NCI-H1436 (cell line): ENCODE results near the gene TNIP1.
A peak's percentile ranks its signal among the peaks of the same experiment; 100 is the strongest.

Source experiments
- DNase-seq: peaks from one replicate; lab custom pipeline; 2025; lab: John Stamatoyannopoulos, UW

The TNIP1 gene

DNA sequence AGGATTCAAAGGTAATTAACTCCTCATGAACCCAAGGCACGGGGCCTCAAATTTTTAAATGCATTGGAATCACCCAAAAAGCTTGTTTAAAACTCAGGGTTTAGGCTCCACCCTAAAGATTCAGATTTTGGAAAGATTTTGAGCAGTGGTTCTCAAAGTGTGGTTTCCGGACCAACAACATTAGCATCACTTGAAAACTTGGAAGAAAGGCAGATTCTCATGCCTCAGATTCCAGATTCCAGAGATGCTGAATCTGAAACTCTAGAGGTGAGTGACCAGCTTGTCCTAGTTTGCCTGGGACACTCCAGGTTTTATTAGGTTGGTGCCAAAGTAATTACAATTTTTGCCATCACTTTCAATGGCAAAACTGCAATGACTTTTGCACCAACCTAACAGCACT lies 24.7 kb upstream of the TNIP1 start:
- no peak for DNase-seq

DNA sequence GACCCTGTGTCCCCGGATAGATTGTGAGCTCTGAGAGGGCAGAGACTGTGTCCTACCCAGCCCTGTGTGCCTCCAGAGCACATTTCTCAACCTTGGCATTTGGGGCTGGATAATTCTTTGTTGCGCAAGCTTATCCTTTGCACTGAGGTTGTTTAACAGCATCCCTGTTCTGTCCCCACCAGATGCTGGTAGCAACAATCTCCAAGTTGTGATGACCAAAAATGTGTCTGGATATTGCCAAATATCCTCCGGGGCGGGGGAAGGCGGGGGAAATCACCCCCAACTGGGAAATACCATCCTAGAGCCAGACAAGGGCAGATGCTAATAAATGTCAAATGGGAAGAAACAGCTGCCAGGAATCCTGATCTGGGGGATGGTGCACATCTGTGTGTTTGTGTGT lies 24.0 kb upstream of the TNIP1 start:
- DNase-seq = no peak

DNA sequence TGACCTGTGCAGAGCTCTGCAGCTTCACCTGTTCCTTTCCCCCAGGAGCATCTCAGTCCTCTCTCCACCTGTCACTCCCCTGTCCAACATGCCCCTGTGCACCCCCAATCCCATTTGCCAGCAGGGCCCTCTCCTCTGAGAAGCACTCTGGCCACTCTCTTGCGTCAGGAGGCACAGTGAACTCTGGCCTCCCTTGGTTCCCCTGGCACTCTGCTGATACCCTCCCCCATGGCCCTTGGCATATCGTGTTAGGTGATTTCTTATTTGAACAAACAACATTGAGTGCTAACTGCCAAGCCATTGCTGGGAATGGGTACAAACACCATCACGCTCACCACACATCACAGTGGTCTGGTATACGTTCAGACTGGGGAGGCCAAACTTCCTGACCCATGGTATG lies 20.9 kb upstream of the TNIP1 start:
- DNase-seq = no peak

DNA sequence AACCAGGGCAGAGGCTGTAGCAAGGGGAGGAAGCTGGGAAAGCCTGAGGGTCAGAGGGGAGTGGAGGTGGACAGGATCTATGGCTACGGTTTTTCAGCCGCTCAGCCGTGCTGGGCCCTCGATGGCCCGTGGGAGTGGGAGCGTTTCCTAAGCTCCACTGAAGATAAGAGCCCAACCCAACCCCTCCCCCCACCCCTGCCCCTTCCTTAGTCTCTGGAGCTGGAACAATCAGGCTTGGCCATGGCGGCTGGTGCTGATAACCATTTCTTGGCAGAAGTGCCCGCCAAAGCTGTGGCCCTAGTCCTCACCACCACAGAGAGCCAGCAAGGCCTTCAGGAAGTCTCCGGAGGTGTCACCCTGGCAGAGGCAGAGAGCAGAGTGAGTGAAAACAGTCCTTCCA lies 20.3 kb upstream of the TNIP1 start:
- no peak for DNase-seq

DNA sequence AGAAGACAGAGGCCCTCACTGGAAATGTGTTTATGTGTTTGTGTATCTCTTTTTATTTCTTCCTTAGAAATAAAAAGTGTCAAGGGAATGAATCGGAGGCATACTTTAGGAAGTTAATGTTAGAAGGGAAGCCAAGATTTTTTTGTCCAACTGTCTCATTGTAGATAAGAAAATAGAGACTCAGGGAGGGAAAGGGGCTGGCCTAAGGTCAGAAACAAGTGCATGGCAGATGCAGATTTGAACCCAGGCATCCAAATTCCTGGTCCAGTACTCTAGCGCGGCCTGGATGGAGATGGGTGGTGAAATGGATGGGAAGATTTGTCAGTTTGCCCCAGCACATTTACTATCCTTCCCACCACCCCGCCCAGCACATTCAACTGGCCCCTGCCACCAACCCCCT lies 19.8 kb upstream of the TNIP1 start:
- no peak for DNase-seq

DNA sequence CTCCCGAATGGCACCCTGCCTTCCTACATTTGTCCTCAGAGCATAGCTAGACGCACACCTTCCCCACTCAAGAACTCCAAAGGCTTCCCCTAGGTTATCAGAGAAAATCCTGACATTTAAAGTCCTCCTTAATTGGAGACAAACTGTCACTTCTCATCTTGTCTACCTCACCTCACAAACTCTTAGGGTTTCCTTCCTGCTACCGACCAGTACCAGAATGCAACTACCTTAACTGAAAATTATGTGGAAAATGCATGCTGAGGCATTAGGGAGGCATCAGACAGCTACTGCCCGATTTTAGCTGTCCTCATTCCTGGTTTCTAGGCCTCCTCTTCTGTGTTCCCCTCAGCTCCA lies 17.9 kb upstream of the TNIP1 start:
- DNase-seq = no peak

DNA sequence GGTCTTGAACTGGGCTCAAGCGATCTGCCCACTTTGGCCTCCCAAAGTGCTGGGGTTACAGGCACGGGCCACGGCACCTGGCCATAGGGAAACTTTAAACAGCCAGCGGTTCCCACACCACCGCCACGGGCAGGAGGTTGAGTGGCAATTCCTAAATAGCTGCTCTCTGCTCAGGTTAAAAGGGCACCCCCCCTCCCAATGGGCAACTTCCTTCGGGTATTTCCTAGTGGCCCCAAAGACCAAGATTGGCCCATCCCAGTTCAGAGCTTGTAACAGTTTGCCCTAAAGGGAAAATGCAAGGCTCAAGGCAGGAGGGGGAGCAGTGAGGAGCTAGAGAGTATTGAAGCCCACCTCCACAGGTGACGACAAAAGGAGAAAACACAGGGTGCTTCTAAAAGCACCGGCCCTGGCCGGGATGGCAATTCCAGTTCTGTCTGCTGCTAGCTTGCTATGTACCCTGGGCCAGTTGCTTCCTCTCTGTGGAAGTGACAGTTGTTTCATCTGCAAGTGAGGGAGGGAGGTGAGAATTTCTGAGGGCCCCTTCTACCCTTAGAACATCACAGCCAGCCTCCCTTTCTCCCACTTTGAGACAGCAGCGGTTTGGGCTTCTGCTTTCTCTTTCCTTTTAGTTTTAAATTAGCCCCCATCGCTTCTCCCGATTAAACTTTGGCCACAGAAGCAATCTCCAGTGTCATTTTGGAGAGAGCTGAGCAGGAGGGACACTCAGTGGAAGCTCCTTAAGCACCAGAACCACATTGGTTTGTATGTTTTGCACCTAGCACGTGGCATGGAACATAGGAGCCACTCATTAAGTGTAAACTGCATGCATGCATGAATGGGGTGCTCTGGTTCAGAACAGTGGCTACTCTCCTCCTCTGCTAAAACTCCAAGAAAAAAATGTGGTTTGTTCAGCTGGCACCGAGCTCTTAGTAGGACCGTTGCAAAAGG lies 17.3 kb upstream of the TNIP1 start:
- no peak for DNase-seq

DNA sequence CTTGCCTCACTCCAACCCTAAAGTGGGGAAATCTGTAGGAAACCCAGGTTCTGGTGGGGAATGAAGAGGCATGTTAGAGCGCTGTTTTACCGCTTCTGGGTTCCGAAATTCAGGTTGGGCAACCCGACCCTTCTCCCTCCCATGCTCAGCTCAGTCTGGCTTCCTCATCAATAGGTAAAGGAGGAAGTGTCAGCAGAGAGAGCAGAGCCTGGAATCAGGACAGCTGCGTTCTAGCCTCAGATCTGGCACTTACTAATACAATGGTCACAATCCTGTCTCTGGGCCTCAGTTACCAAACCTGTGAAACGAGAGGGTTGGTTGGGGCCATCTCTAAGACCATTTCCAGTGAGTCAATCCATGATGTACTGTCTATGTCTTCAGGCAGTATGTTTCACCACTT lies 16.2 kb upstream of the TNIP1 start:
- DNase-seq = no peak

DNA sequence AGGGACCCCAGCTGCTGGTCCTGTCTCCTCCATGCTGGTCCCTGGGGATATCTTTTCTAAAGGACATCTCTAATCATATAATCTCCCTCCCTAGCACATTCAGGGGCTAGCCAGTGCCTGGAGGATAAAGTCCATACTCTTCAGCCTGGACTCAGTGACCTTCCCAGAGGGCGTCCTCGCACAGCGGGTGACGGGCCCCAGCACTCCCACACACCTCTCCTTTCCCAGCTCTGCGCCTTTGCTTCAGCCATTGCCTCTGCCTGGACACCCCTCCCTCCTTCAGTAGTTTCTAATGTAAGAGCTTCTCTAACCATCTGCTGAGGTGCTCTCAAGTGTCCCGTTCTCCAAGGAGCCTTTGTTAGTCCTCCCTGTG lies 15.2 kb upstream of the TNIP1 start:
- DNase-seq = no peak

DNA sequence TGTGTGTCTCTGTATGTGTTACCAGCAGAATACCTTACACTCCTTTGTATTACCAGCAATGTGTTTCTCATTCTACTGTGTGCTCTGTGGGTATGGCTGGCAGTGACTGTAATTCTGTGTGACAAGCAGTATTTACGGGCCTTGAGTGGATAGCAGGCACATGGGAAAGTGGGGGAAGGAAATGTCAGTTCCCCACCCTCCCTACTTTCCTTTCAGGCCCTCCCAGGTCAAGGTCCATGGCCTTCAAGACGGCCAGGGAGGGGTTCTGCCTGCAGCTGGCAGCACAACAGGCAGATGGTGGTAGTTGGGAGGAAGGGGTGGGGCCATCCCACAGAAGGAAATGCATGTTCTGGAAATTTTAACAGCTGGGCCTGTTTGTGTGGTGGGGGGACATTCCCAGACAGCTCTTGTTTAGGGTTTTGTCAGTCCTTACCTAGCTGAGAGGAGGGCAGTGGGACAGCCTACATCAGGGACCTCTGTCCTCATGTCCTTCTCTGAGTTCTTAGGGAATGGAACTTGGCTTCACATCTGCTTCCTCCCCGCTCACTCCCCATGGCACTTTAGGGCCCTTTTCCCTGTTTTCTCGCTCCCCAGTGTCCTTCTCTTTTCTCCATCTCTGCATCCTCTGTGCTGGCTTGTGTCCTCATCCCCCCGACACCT lies 14.6 kb upstream of the TNIP1 start:
- no peak for DNase-seq

DNA sequence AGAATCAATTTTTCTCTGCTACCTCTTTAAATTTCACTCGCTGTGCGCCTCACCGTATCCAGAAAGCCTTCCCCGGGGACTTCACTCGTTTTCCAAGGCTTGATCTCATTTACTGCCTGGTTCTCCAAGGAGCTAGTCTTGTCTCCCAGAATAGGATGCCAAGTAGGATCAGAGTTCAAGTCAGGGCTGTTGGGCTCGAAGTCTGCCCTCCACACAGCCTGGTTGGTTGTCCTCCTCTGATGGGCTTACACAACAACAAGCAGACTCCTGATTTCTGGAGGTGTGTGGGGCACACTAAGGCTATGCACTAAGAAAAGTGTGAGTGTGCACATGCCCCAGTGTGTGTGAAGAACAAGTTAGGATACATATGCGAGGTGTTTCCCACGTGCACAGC lies 14.0 kb upstream of the TNIP1 start:
- no peak for DNase-seq

DNA sequence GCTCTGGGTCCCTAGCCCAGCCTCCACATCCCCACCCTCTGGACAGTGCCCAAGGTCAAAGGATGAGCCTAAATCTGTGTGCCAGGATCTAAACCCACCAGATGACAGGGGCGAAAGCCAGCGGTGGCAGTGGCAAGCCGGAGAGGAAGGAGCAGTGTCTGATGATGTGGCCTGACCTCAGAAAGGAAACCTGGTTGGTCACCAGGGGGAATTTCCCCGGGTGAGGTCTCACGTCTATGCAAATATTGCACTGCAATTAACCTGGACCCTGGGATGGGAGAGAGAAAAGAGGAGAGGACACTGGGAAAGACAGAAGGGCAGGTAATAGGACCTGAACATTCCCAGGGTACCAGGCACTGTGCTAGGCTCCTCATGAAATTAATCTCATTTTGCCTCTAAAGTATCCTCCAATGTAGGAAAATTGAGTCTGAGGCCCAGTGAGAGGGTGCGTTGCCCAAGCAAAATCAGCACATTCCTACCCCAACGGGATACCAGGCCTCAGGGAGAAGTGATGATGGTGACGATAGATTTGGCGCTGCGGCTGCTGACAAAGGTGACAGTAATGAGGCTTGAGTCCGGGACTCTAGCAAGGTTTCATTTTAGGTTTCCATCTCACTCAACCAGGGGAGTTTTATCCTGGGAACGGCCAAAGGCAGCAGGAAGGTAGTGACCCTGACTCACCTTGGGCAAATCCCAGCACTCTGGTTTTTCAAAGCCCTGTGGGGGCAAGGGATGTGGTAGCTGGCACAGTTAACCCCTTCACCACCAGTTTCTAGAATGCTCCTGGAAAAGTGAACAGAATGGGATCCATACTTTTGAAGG lies 13.4 kb upstream of the TNIP1 start:
- DNase-seq = no peak

DNA sequence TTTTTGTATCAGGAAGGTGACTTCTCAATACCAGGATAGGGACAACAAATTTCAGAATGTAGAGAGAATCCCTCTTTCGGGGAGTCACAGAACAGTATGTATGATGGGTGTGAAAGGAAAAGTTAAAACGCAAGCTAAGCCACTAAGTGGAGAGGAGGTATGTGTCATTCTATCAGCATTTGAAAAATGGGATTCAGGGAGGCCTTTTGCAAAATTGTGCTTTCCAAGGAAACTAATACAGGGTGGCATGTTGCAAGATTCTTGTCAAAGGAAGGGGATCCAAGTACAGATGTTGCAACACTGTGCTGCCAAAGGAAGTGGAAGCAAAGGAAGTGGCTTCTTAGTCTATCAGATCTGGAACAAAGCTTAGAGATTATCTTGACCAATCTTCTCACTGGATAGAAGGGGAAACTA lies 12.6 kb upstream of the TNIP1 start:
- DNase-seq = no peak

DNA sequence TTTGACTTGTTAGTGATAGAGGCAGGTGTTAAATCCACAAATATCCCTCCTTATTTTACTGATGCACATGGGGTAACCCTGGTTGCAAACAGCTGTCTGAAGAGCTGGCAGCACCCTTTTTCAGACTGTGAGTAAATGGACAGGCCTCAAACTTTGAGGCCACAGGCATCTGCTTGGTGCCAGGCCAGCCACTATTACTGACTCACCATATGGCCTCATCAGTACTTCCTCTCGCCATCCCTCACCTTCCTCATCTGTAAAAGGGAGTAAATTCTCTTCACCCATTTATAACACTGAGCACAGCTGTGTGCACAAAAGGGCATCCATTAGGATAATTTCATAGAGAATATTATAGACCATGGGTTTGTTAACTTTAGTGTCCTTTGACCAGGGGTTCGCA lies 11.9 kb upstream of the TNIP1 start:
- DNase-seq = no peak

DNA sequence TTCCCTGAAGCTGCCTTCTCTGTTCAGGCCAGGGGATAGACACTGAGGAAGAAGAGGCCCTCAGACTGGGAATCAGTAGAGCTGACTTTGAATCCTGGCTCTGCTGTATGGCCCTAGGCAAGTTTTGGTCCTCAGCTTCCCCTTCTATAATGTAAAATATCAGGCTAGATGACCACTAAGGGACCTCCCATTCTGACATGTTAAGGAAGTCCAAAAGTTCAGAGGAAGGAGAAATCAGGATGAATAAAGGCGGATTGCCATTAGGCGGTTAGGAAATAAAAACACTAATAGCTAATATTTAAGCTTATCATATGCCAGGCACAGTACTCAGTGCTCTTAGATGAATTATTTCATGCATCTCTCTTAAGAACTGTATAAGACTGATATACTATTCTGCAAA lies 8.9 kb upstream of the TNIP1 start:
- no peak for DNase-seq

DNA sequence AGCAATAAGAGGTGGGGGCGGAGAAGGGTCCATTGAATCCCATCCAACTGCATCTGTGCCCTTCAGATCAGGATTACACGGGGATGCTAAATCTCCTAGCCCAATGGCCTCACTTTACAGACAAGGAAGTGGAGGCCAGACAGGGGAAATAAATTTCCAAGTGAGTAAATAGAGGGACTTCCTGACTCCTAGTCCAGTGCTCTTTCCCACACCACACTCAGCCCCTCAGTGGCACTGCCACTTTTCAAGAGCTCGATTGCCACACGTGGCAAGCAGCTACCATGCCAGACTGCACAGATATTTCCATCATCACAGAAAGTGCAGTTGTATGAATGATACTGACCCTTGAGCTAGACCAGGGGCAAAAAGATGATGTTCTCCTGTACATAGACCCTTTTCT lies 8.2 kb upstream of the TNIP1 start:
- no peak for DNase-seq

DNA sequence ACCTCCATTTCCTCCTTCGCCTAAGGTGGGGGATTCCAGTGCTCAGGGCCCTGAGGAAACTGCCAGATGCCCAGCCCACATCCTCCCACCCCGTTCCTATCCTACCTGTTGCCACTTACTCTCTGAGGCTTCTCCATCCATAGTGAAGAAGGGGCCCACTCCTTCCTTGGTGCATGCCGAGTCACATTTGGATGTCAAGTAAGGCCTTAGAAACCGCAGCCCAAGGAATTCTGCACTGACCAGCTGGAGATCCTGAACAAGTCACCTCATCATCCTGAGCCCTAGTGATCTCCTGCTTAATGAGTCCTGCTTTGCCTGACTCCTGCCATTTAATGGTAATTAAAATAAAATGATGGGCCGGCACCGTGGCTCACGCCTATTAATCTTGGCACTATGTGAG lies 6.7 kb upstream of the TNIP1 start:
- DNase-seq = no peak

DNA sequence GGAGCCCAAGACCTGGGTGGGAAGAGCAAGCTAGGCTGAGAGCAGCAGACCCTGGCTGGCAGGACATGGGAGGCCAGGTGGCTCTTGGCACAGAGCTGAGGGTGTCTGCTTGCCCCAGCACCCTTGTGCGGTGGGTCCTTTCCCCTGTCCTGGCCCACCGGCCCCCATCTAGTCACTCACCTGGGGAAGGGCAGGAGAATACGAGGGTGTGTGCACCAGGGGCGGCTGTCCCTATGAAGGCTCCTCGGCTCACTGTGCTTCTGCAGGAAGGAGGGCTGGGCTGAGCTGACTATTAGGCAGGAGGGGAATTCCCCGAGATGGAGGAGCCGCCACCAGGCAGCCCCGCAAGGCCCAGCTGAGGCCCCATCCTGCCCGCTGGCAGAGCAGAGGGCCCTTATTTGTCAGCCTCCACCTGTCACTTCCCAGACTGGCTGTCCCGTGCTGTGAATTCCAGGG lies 6.1 kb upstream of the TNIP1 start:
- no peak for DNase-seq

DNA sequence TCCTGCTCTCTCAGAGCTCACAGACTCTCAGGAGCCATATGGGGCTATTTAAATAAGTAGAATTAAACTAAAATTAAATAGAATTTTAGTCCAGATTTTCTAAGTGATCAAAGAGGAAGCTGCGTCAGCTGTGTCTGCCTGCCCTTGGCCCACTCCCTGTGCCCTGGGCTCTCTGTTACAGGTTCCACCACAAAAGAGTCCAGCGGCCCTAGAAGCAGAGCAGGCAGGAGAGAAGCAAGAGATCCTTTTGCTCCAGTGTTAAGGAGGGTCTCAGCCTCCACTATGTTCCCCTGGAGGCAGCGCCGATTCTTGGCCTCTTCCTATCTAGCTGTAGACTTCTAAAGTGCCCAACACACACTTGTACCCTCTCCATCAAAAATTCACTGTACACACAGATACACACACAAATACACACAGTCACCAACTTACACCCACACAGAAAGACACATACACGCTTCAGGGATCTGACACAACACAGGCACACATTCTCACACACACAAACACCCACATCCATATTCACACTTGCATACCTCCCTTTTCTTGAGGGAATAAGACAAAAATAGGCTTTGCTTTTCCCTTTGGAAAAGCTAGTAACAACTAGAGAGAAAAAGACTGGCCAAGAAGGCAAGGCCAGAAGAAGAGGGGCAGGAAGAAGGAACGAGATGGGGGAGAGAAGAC lies 5.5 kb upstream of the TNIP1 start:
- no peak for DNase-seq

DNA sequence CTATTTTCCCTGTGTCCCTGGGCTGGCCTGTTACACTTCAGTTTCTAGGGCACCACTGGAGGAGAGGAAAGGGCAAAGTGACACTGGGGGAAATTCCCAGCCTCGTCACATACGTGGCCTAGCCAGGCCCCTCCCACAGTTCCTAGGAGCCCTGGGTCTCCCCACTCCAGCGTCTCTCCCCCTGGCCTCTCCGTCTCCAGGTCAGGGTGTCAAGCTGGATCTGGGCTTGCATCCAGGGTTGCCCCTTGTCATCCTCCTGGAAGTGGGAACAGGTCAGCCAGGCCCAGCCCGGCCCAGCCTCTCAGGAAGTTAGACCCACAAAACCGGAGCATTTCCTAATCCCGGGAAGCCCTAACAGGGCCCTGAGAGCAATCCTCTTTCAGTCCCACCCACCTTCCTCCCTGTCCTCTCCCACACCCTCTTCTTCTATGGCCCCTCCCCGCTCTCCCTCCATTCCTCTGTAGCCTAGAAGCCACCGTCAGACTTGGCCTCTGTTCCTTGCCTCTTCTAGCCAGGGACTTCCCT lies 4.7 kb upstream of the TNIP1 start:
- no peak for DNase-seq

DNA sequence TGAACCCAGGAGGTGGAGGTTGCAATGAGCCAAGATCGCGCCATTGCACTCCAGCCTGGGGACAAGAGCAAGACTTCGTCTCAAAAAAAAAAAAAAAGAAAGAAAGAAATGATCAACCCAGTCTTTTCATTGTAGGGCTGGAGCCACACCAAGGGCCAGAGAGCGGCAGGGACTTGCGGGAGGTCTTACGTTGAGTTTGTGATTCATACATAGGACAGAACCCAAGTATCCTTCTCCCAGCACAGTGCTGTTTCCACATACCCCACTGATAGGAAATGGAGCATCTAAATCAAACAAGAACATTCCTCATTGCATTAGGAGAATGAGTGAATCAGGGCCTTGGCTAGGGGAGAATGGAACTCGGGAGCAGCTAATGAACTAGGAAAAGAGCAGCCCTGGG lies 3.5 kb upstream of the TNIP1 start:
- DNase-seq = no peak

DNA sequence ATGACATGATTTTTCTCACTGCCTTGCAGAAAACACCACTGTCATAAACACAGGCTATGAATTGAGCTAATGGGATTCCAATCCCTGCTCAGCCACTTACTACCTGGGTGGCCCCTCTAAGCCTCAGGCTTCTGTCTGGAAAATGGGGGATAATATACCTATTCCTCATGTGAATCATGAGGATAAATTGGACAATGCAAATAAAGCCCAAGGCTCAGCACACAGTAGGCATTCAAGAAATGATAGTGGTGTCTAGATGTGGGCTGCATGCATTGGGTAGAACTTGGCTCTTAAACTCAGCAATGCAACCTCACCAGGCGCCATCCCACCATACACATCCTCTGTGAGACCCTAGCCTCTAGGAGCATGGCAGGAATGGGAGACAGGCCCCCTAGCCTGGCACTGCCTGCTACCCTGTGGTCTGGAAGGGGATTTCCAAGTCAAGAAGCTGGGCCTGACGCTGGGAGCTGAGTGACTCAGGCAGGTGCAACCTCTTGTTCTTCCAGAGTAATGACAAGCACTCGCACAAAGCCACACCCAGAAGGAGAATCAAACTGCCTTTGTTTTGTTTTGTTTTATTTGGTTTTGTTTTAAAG lies 2.3 kb upstream of the TNIP1 start:
- DNase-seq = peak; percentile 10
